KBM-7 (cell line): ENCODE data around the gene EVL.

Experiments
- DNase-seq: peaks from one replicate; pipeline ENCODE4 v3.0.0-alpha.2; 2015
- in situ Hi-C: fragments of 300-500 bp; cut with MboI; formaldehyde crosslinking; loops from 2 replicates; pipeline ENCODE4 v1.14.3; 2020; ENCODE audit warnings: low sequenced_read_pairs, low pct_unique_long_range_greater_than_20kb, mixed read lengths

The EVL gene

GRCh38 chr14:100034961-100035500 lies 30.2 kb upstream of the EVL start:
- in situ Hi-C loops: no loop called here
- DNase-seq: no peak

GRCh38 chr14:100035700-100036099 lies 29.5 kb upstream of the EVL start:
- in situ Hi-C loops: no loop called here
- no peak for DNase-seq

GRCh38 chr14:100037353-100037752 lies 27.9 kb upstream of the EVL start:
- in situ Hi-C loops: no loop called here
- DNase-seq: no peak

GRCh38 chr14:100038065-100038464 lies 27.2 kb upstream of the EVL start:
- in situ Hi-C loops: no loop called here
- DNase-seq: no peak

- in situ Hi-C loops: no loop called here
- peak; percentile 67 for DNase-seq
Observed at GRCh38 chr14:100039903-100040302, 25.3 kb upstream of the EVL start.

GRCh38 chr14:100041271-100041670 lies 24.0 kb upstream of the EVL start:
- DNase-seq: peak; percentile 49
- in situ Hi-C loops: no loop called here

- DNase-seq: no peak
- in situ Hi-C loops: no loop called here
Observed at GRCh38 chr14:100042286-100042685, 22.9 kb upstream of the EVL start.

GRCh38 chr14:100045642-100046344 lies 19.4 kb upstream of the EVL start:
- in situ Hi-C loops: no loop called here

GRCh38 chr14:100047600-100047999 lies 17.6 kb upstream of the EVL start:
- no peak for DNase-seq
- in situ Hi-C loops: no loop called here

More at GRCh38 chr14:100045642-100046344, 19.4 kb upstream of the EVL start:
- DNase-seq: no peak

GRCh38 chr14:100048786-100049185 lies 16.4 kb upstream of the EVL start:
- no peak for DNase-seq
- in situ Hi-C loops: no loop called here

- no peak for DNase-seq
- in situ Hi-C loops: no loop called here
Observed at GRCh38 chr14:100049220-100049619, 16.0 kb upstream of the EVL start.

- no peak for DNase-seq
- in situ Hi-C loops: no loop called here
Observed at GRCh38 chr14:100051103-100051502, 14.1 kb upstream of the EVL start.

- no peak for DNase-seq
- in situ Hi-C loops: no loop called here
Observed at GRCh38 chr14:100051543-100051942, 13.7 kb upstream of the EVL start.

GRCh38 chr14:100052819-100053218 lies 12.4 kb upstream of the EVL start:
- in situ Hi-C loops: no loop called here
- no peak for DNase-seq

GRCh38 chr14:100054316-100055075 lies 10.7 kb upstream of the EVL start:
- DNase-seq: no peak
- in situ Hi-C loops: no loop called here

GRCh38 chr14:100056431-100056830 lies 8.8 kb upstream of the EVL start:
- DNase-seq: no peak
- in situ Hi-C loops: no loop called here

GRCh38 chr14:100056964-100057795 lies 8.0 kb upstream of the EVL start:
- DNase-seq: peak; percentile 55
- in situ Hi-C loops: no loop called here

- DNase-seq: no peak
Observed at GRCh38 chr14:100058777-100059437, 6.3 kb upstream of the EVL start.

GRCh38 chr14:100059438-100059781 lies 5.8 kb upstream of the EVL start:
- DNase-seq: no peak
- in situ Hi-C loops: no loop called here

More at GRCh38 chr14:100058777-100059437, 6.3 kb upstream of the EVL start:
- in situ Hi-C loops: no loop called here
